Osteocyte (in vitro differentiated cells): ENCODE measurements around the gene FAM25A. TPM values are rescaled to one million over a fixed set of nuclear protein-coding genes. Genes with fewer than 3 reads are reported as not detected.

Experiments
- DNase-seq: peaks from one replicate; pipeline ENCODE4 v3.0.0; 2021; ENCODE audit warnings: mixed read lengths; ENCODE audit not compliant: unreplicated experiment; ENCODE audit errors: extremely low spot score
- H3K27ac Mint-ChIP-seq: one replicate; pipeline ENCODE4 v1.8.0; 2021; ENCODE audit warnings: mild to moderate bottlenecking, mixed read lengths; ENCODE audit not compliant: unreplicated experiment
- H3K27me3 Mint-ChIP-seq: one replicate; pipeline ENCODE4 v1.8.0; 2021; ENCODE audit warnings: mixed read lengths; ENCODE audit not compliant: unreplicated experiment
- H3K36me3 Mint-ChIP-seq: one replicate; pipeline ENCODE4 v1.8.0; 2021; ENCODE audit warnings: mixed read lengths; ENCODE audit not compliant: unreplicated experiment
- H3K4me1 Mint-ChIP-seq: one replicate; pipeline ENCODE4 v1.8.0; 2021; ENCODE audit warnings: mixed read lengths; ENCODE audit not compliant: unreplicated experiment
- H3K4me3 Mint-ChIP-seq: one replicate; pipeline ENCODE4 v1.8.0; 2021; ENCODE audit warnings: mild to moderate bottlenecking, moderate library complexity, mixed read lengths; ENCODE audit not compliant: unreplicated experiment
- H3K9me3 Mint-ChIP-seq: one replicate; pipeline ENCODE4 v1.8.0; 2021; ENCODE audit warnings: mixed read lengths; ENCODE audit not compliant: unreplicated experiment
- total RNA-seq: library from RNA; stranded (reverse); gene quantifications from 2 replicates; pipeline ENCODE4 v1.2.1, GENCODE V29; 2021
- TF ChIP-seq, protein P1 (sequence below): fragments of 200-600 bp; sonication (generic); IDR thresholded peaks from 2 replicates; pipeline ENCODE4 v1.5.0; 2021; ENCODE audit warnings: antibody characterized with exemption, mild to moderate bottlenecking, moderate library complexity

Gene FAM25A
- total RNA-seq, 1 donor from 2014 or later, result not detected

DNA sequence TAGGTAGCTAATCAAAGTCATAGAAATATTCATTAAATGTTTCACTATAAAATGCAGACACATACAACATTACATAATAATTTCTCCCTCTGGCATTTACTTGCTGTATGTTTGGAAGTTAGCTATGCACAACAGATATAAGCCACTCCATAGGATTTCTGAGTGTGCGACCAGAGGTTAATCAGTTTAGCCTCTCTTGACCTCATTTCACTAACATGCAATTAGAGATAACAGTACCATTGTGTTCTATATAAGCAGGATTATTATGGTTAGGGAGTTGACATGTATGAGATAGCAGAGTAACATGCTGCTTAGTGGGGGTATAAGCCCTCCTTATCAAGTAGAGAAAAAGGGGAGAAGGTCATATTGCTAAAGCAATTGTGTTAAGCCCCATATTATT is 48.2 kb downstream of the FAM25A start:
- DNase-seq, result no peak
- Mint-ChIP-seq H3K9me3 (no peaks in the 10 kb centered on the region), H3K4me3 (no peak overlapping the region), H3K27me3 (no peaks in the 10 kb centered on the region), H3K27ac (no peak overlapping the region), H3K4me1 (no peaks in the 10 kb centered on the region), H3K36me3 (peaks cover 62% of the 10 kb centered on the region)
- TF ChIP-seq, protein P1, sequence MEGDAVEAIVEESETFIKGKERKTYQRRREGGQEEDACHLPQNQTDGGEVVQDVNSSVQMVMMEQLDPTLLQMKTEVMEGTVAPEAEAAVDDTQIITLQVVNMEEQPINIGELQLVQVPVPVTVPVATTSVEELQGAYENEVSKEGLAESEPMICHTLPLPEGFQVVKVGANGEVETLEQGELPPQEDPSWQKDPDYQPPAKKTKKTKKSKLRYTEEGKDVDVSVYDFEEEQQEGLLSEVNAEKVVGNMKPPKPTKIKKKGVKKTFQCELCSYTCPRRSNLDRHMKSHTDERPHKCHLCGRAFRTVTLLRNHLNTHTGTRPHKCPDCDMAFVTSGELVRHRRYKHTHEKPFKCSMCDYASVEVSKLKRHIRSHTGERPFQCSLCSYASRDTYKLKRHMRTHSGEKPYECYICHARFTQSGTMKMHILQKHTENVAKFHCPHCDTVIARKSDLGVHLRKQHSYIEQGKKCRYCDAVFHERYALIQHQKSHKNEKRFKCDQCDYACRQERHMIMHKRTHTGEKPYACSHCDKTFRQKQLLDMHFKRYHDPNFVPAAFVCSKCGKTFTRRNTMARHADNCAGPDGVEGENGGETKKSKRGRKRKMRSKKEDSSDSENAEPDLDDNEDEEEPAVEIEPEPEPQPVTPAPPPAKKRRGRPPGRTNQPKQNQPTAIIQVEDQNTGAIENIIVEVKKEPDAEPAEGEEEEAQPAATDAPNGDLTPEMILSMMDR, result no peak

DNA sequence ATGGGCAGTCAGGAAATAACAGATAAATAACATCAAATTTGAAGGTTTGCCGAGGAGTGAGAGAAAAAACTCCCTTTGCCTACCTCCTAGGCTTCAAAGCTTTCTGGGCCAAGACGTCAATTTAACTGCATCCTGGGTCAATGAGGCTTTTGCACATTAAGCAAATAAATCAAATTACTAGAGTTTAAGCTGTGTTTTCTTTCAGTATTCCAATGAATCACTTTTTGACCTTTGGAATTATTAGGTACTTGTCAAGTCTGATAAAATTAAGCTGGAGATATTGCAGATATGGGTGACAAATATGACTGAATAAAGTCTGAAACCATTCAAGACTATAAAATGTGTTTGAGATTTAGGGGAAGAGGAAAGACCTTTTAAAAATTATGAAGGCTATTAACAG is 52.4 kb downstream of the FAM25A start:
- Mint-ChIP-seq H3K9me3 (no peaks in the 10 kb centered on the region), H3K4me1 (no peaks in the 10 kb centered on the region), H3K27me3 (no peaks in the 10 kb centered on the region), H3K4me3 (no peak overlapping the region), H3K27ac (no peak overlapping the region), H3K36me3 (peaks cover 37% of the 10 kb centered on the region)
- DNase-seq, result no peak
- TF ChIP-seq, protein P1, result no peak

Other genes with a start within 250 kb of the FAM25A start
- 0.57 TPM in 1 of 2 replicates, not detected in the other for gene MMRN2, start 62.7 kb upstream of the FAM25A start, total RNA-seq
- 0.73 TPM in 1 of 2 replicates, not detected in the other for gene SNCG, start 61.7 kb upstream of the FAM25A start, total RNA-seq
- gene ADIRF, start 51.8 kb upstream of the FAM25A start, total RNA-seq, result not detected in 2 replicates
- gene GLUD1, start 74.5 kb downstream of the FAM25A start, total RNA-seq, result 125 and 132 TPM in 2 replicates
- 26.3 and 29.3 TPM in 2 replicates for gene SHLD2, start 74.9 kb downstream of the FAM25A start, total RNA-seq
- 1.2 and 1.5 TPM in 2 replicates for gene NUTM2A, start 205.2 kb downstream of the FAM25A start, total RNA-seq